Measurements from ENCODE around the gene SMS. TPM values are rescaled to one million over a fixed set of nuclear protein-coding genes. Genes with fewer than 3 reads are reported as not detected.
A peak's percentile ranks its signal among the peaks of the same experiment; 100 is the strongest.
"Not testable (repeated sequence)": the region's sequence is repeated elsewhere in the genome, so short reads cannot be mapped to it uniquely, and the experiment has no call there.

The SMS gene
- total RNA-seq, 1 experiment from 2014 or later, result 528 TPM

DNA sequence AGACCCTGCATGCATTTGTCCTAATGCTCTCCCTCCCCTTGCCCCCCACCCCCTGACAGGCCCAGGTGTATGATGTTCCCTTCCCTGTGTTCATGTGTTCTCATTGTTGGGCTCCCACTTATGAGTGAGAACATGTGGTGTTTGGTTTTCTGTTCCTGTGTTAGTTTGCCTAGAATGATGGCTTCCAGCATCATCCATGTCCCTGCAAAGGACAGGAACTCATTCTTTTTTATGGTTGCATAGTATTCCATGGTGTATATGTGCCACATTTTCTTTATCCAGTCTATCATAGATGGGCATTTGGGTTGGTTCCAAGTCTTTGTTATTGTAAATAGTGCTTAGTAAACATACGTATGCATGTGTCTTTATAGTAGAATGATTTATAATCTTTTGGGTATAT is 10.0 kb downstream of the SMS start:
- not testable (repeated sequence) for DNase-seq (ENCODE audit: low spot score)

DNA sequence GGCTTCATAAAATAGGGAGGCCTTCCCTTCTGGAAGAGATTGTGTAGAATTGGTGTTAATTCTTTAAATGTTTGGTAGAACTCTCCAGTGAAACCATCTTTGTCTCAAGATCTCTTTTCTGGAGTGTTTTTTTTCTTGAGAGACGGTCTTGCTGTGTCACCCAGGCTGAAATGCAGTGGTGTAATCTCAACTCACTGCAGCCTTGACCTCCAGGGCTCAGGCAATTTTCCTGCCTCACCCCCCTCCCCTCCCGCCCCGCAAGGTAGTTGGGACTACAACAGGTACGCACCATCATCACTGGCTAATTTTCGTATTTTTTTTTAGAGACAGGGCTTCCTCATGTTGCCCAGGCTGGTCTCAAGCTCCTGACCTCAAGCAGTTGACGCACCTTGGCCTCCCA is 12.1 kb downstream of the SMS start:
- no peak for DNase-seq (ENCODE audit: low spot score)

DNA sequence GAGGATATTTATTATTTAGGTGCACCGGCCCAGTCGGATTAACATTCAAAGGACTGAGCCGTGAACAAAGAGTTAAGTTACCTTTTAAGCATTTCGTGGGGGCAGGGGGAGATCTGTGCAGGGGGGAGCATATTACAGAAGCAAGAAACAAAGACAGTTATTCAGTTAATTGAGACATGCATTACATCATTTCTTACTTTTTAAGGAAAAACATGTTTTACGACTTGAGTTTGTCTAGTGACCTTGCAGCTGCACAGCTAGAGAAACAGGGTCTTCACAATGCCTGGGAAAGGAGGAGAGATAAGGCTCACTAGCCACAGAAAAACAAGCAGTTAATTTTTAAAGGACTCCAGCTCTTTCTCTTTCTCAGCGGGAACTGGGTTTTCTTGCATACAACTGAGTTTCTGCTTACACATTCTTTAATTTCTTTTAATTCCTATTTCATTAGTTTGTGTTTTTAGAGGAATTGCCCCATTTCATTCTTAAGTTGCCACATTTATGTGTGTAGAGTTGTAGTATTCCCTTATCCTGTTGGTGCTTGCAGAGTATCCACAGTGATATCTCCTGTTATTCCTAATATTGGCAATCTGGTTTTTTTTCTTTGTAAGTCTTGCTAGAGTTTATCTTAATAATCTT is 12.8 kb downstream of the SMS start:
- DNase-seq (ENCODE audit: low spot score), result not testable (repeated sequence)

DNA sequence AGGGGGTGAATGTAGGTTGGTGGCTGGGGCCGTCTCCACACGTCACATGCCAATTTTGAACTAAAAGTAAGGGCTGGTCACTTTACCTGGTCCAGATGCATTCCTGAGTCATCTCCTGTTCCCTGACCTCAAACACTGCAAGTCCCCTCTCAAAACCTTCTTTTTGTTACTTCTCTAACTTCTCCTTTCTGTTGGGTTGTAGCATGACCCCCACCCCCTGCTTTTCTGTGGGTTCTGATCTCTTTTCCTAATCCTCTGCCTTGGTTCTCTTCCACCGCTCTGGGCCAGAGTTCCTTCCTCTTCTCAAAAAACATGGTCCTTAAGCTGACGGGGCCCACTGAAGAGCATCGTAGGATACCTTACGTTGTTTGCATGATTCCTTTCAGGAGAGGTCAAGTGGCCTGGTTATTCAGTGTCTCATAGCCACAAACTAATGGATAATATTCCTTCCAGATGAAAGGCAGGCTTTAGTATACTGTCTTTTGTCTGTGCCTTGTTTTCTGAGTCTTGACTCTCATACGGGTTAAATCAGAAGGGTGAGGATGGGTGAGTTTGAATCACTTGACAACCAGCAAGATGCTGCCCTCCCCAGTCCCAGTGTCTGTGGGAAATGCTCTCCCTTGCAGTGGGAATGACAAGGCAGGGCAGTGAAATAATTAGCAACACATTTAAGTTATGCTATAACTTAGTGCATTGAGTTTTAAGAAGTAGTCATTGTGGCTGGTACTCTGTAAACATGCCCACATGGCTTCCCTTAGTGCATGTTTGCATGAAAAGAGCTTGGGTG is 15.1 kb downstream of the SMS start:
- DNase-seq (ENCODE audit: low spot score), result no peak

GRCh38 chrX:21956783-21957182 is 16.3 kb downstream of the SMS start:
- no peak for DNase-seq (ENCODE audit: low spot score)

DNA sequence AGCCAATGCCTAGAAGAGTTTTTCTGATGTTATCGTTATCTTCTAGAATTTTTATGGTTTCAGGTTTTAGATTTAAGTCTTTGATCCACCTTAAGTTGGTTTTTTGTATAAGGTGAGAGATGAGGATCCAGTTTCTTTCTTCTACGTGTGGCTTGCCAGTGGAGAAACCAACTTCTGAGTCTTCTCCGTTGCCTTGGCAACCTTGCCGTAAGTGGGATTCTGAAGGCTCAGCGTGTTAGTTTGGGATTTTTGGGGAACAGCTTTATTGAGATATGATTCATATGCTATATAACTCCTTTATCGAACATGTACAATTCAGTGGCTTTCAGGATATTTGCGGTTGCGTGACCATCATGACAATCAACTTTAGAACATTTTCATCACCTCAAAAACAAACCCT is 17.7 kb downstream of the SMS start:
- DNase-seq (ENCODE audit: low spot score), result no peak

DNA sequence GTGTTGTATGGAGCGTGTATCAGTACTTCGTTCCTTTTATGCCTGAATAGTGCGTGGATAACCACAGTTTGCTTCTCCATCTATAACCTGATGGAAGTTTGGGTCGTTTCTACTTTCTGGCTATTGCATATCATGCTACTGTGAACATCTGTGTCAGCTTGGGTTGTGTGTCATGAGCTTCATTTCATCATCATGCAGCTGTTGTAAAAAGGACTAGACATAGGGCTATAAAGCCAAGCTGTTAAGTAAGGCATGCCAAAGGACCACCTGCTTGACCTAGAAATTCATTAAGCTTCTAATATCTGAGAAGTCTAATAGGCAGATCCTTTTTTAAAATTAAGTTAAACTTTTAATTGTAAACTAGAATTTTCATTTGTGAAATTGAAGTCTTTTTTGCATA is 18.4 kb downstream of the SMS start:
- no peak for DNase-seq (ENCODE audit: low spot score)

GRCh38 chrX:21959362-21960051 is 19.0 kb downstream of the SMS start:
- no peak for DNase-seq (ENCODE audit: low spot score)

GRCh38 chrX:21960569-21961541 is 20.3 kb downstream of the SMS start:
- DNase-seq (ENCODE audit: low spot score), result no peak

DNA sequence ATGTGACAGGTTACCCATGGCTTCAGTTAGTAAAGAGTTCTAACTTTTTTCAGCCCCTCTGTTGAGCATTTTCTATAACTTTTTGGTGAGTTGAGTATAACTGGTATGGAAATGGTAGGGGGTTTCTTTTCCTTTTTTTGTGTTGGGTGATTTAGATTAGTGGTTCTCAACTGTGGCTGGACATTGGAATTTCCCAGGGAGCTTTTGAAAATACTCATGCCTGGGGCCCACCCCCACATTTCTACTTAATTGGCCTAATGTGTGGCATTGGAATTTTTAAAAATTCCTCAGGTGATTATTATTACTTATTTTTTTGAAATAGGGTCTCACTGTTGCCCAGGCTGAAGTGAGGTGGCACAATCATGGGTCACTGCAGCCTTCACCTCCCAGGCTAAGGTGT is 21.9 kb downstream of the SMS start:
- DNase-seq (ENCODE audit: low spot score), result no peak

DNA sequence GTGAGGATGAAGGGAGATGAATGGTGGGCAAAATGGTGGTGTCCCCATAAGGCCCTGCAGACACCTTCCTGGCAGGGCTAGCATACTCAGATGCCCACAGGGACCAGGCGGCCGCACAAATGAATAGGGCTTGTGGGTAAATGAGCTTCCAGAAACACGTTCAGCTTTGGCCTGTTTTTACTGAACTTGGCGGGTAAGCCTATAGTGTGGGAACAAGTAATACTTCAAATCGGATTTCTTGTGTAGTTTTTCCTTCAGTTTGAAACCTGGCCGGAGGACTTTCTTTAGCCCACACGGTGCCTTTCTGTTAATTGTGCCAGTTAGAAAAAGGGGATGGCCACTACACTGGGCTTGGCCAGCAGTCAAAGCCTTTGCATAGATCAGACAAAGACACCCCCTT is 22.8 kb downstream of the SMS start:
- DNase-seq (ENCODE audit: low spot score), result no peak

DNA sequence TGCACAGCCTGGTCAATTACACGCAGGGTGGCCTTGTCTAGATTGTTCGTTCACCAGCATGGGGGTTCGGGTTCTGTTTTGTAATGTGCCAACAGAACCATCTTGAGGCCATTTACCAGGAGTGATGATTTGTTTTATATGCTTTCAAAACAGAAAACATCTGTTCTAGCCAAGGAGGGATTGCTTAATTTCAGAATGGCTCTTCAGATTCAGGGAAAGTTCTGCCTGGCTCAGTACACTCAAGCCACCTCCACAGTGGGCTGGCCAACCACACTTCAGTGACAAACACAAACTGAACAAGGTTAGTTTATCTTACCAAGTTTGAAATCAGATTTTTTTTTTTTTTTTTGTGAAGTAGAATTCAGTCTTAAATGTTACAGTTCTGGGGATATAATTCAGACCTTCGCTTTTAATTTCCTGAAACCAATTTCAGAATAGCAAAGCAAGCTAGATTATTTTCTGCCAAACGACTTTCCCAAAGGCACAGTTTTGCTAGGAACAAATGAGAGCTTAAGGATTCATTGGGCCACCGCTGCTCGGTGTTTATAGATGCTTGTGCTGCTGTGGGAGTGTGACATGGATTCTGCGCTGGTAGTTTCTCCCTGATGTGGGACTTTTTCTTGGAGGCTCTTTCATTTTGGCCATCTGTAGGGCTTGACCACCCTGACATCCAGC is 23.4 kb downstream of the SMS start:
- no peak for DNase-seq (ENCODE audit: low spot score)

DNA sequence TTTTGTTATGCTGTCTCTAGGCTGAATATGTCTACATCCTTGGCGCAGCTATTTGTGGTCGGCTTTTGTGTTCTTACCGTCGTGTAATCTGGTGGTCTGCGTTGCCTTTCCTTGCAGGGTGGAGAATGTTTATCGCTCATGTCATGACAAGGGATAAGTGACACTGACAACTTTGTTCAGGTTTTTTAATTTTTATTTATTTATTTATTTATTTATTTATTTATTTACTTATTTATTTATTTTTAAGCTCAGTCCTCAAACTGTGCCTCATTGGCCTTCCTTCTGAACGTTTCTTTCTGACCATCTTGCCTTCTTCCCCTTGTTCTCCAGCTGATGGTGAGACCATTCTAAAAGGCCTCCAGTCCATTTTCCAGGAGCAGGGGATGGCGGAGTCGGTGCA is 26.4 kb downstream of the SMS start:
- no peak for DNase-seq (ENCODE audit: low spot score)

GRCh38 chrX:21968333-21968732 is 27.8 kb downstream of the SMS start:
- no peak for DNase-seq (ENCODE audit: low spot score)

- no peak for DNase-seq (ENCODE audit: low spot score)
These were observed 29.8 kb downstream of the SMS start for GRCh38 chrX:21970326-21970725.

GRCh38 chrX:21972046-21972445 is 31.5 kb downstream of the SMS start:
- no peak for DNase-seq (ENCODE audit: low spot score)

DNA sequence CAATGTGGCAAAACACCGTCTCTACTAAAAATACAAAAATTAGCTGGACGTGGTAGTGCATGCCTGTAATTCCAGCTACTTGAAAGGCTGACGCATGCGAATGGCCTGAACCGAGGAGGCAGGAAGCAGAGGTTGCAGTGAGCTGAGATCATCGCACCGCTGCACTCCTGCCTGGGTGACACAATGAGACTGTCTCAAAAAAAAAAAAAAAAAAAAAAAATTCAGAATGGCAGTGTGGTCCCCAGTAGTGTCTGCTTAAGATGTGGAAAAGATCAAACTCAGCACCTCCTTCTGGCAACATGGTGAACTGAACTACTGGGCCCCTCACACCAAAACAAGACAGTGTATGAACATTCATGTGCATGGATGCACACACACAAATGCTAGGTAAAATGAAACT is 32.2 kb downstream of the SMS start:
- peak; percentile 77 for DNase-seq (ENCODE audit: low spot score)

- DNase-seq (ENCODE audit: low spot score), result no peak
These were observed 33.0 kb downstream of the SMS start for GRCh38 chrX:21973321-21974010.

GRCh38 chrX:21974011-21974385 is 33.5 kb downstream of the SMS start:
- DNase-seq (ENCODE audit: low spot score), result no peak

- DNase-seq (ENCODE audit: low spot score), result no peak
These were observed 34.7 kb downstream of the SMS start for GRCh38 chrX:21975242-21975641.

GRCh38 chrX:21975812-21976211 is 35.3 kb downstream of the SMS start:
- DNase-seq (ENCODE audit: low spot score), result no peak

Data from A172 (cell line).